Measurements from ENCODE around the gene MPP1. TPM values are rescaled to one million over a fixed set of nuclear protein-coding genes. Genes with fewer than 3 reads are reported as not detected.
A peak's percentile ranks its signal among the peaks of the same experiment; 100 is the strongest.

Gene MPP1
- total RNA-seq, 1 experiment from 2014 or later: 89.3 TPM

- no peaks in the 10 kb centered on the region for H3K9me3 ChIP-seq (ENCODE audit: control insufficient read depth, insufficient read depth, low read depth, low read length)
- no peaks in the 10 kb centered on the region for H3K36me3 ChIP-seq (ENCODE audit: control insufficient read depth, insufficient read depth, low read length)
- ChIA-PET CTCF (no interaction called here), POLR2A (interaction anchor here (0.6 to 1.5 kb wide), 3 partner anchors 12 to 41 kb away, joined by 3 to 7 read pairs (median 4); no protein-coding TSS in a partner anchor)
- intact Hi-C loops (cut with micrococcal nuclease; ENCODE audit: unreplicated experiment): loop anchor here (10.0 kb wide), 1 partner anchor 94 kb away; no protein-coding TSS in a partner anchor
- ATAC-seq (peak; percentile 78), DNase-seq (ENCODE audit: low read depth, low spot score) (no peak)
- peak within 1 kb of the TSS; percentile 61 to 78 for H3K4me3 ChIP-seq (ENCODE audit: low read depth in 2 of 2, low read length in 2 of 2)
- H3K27ac ChIP-seq (ENCODE audit: low read length): peak within 1 kb of the TSS; percentile 75
- 0 out of 2 replicates have a peak, but pooled peaks have one; percentile 30 for TF ChIP-seq TCF7L2 (IDR thresholded peaks at IDR 0.05; ENCODE audit: low read depth, low read length)
- TF ChIP-seq CTCF (IDR thresholded peaks at IDR 0.05): no peak
- TF ChIP-seq SIN3A (IDR thresholded peaks at IDR 0.05; ENCODE audit: borderline replicate concordance, insufficient read depth, low read depth, low read length): 0 out of 2 replicates have a peak, but pooled peaks have one; percentile 80
- peaks cover 38% of the 10 kb centered on the region for H3K4me1 ChIP-seq (ENCODE audit: control insufficient read depth, insufficient read depth, low read length)
- in situ Hi-C loops (cut with HindIII; ENCODE audit: low pct_unique_long_range_greater_than_20kb, low sequenced_read_pairs): no loop called here
- BruUV-seq (replicated peaks): no TSS peak
- no peaks in the 10 kb centered on the region for H3K27me3 ChIP-seq (ENCODE audit: control insufficient read depth, insufficient read depth, low read length)
Measured at GRCh38 chrX:154750301-154751202, 54.7 kb downstream of the MPP1 start, which contains the start of gene GAB3. Gene GAB3 (minus strand): TSS chrX:154751077. CDS start chrX:154751025, 52 bp downstream.

- peak overlapping the region; percentile 75 for H3K27ac ChIP-seq (ENCODE audit: low read length)
- peak overlapping the region; percentile 61 to 78 for H3K4me3 ChIP-seq (ENCODE audit: low read depth in 2 of 2, low read length in 2 of 2)
- no peak for DNase-seq (ENCODE audit: low read depth, low spot score)
- H3K9me3 ChIP-seq (ENCODE audit: control insufficient read depth, insufficient read depth, low read depth, low read length): no peaks in the 10 kb centered on the region
- peaks cover 38% of the 10 kb centered on the region for H3K4me1 ChIP-seq (ENCODE audit: control insufficient read depth, insufficient read depth, low read length)
- peak; percentile 29 for TF ChIP-seq CTCF (IDR thresholded peaks at IDR 0.05)
- TF ChIP-seq REST (IDR thresholded peaks at IDR 0.05; ENCODE audit: insufficient read depth in 1 of 2, low read depth in 2 of 2, low read length in 1 of 2): no peak
- no peak for TF ChIP-seq TCF7L2 (IDR thresholded peaks at IDR 0.05; ENCODE audit: low read depth, low read length)
- TF ChIP-seq POLR2AphosphoS5 (IDR thresholded peaks at IDR 0.05; ENCODE audit: low read depth, low read length): no peak
- no peaks in the 10 kb centered on the region for H3K36me3 ChIP-seq (ENCODE audit: control insufficient read depth, insufficient read depth, low read length)
- intact Hi-C loops (cut with micrococcal nuclease; ENCODE audit: unreplicated experiment): loop anchor here (10.0 kb wide), 1 partner anchor 95 kb away; no protein-coding TSS in a partner anchor
- no peaks in the 10 kb centered on the region for H3K27me3 ChIP-seq (ENCODE audit: control insufficient read depth, insufficient read depth, low read length)
- no TSS peak for BruUV-seq (replicated peaks)
- ATAC-seq: 0 out of 2 replicates have a peak, but pooled peaks have one; percentile 20
- POLR2A ChIA-PET: no interaction called here
- in situ Hi-C loops (cut with HindIII; ENCODE audit: low pct_unique_long_range_greater_than_20kb, low sequenced_read_pairs): no loop called here
- CTCF ChIA-PET: interaction anchor here (1.6 kb wide), 1 partner anchor 91 kb away, joined by 4 read pairs; no protein-coding TSS in a partner anchor
Measured at GRCh38 chrX:154749856-154750255, 55.4 kb downstream of the MPP1 start.
